HCT116 (cell line): ENCODE measurements around the gene CACNA1A.

Experiments
- ELF1 ChIP-seq: IDR thresholded peaks from 2 replicates; pipeline ENCODE4 v1.6.1; 2012; ENCODE audit warnings: low read depth, borderline replicate concordance
- EZH2 ChIP-seq: fragments of 200-600 bp; sonication (generic); IDR thresholded peaks from 2 replicates; pipeline ENCODE4 v1.6.1; 2017; ENCODE audit warnings: antibody characterized with exemption, mixed run types
- EZH2phosphoT487 ChIP-seq: fragments of 200-600 bp; IDR thresholded peaks from 2 replicates; pipeline ENCODE4 v1.6.1; 2018; ENCODE audit warnings: antibody characterized with exemption, borderline replicate concordance
- JUND ChIP-seq: IDR thresholded peaks from 2 replicates; pipeline ENCODE4 v1.6.1; 2012
- POLR2A ChIP-seq: IDR thresholded peaks from 2 replicates; pipeline ENCODE4 v1.7.0; 2011; ENCODE audit warnings: borderline replicate concordance; ENCODE audit not compliant: insufficient read depth, insufficient read length; ENCODE audit errors: extremely low read depth
- POLR2AphosphoS5 ChIP-seq: IDR thresholded peaks from 2 replicates; pipeline ENCODE4 v1.6.1; 2011; ENCODE audit warnings: mild to moderate bottlenecking, low read depth, low read length, moderate library complexity
- RAD21 ChIP-seq: IDR thresholded peaks from 2 replicates; pipeline ENCODE4 v1.6.1; 2012; ENCODE audit warnings: low read depth, mild to moderate bottlenecking
- SIN3A ChIP-seq: IDR thresholded peaks from 2 replicates; pipeline ENCODE4 v1.6.1; 2012; ENCODE audit warnings: low read depth
- SP1 ChIP-seq: IDR thresholded peaks from 2 replicates; pipeline ENCODE4 v1.6.1; 2012; ENCODE audit warnings: low read depth
- YY1 ChIP-seq: IDR thresholded peaks from 2 replicates; pipeline ENCODE4 v1.6.1; 2011; ENCODE audit warnings: low read length, low read depth, moderate library complexity, mild to moderate bottlenecking; ENCODE audit not compliant: insufficient replicate concordance; ENCODE audit errors: extremely low read depth
- ZFX ChIP-seq: fragments of 450-650 bp; IDR thresholded peaks from 2 replicates; pipeline ENCODE4 v1.6.1; 2017
- TF ChIP-seq, protein P1 (sequence below), 3 experiments: fragments of 200-600 bp in 1 of 3; sonication (generic) in 1 of 3; IDR thresholded peaks in 2 of 3; conservative IDR thresholded peaks in 1 of 3; 2 replicates each; pipeline ENCODE4 v1.5.1; 2012 to 2017; ENCODE audit warnings: low read depth in 2 of 3, low read length in 2 of 3, antibody characterized with exemption in 1 of 3, borderline replicate concordance in 1 of 3, control low read depth in 1 of 3, mild to moderate bottlenecking in 1 of 3, mixed read lengths in 1 of 3, mixed run types in 1 of 3, moderate library complexity in 1 of 3; ENCODE audit not compliant: insufficient read depth in 1 of 3
- TF ChIP-seq, protein P2 (sequence below): IDR thresholded peaks from 2 replicates; pipeline ENCODE4 v1.6.1; 2012; ENCODE audit warnings: low read depth
- TF ChIP-seq, protein P3 (sequence below): IDR thresholded peaks from 2 replicates; pipeline ENCODE4 v1.6.1; 2012

DNA sequence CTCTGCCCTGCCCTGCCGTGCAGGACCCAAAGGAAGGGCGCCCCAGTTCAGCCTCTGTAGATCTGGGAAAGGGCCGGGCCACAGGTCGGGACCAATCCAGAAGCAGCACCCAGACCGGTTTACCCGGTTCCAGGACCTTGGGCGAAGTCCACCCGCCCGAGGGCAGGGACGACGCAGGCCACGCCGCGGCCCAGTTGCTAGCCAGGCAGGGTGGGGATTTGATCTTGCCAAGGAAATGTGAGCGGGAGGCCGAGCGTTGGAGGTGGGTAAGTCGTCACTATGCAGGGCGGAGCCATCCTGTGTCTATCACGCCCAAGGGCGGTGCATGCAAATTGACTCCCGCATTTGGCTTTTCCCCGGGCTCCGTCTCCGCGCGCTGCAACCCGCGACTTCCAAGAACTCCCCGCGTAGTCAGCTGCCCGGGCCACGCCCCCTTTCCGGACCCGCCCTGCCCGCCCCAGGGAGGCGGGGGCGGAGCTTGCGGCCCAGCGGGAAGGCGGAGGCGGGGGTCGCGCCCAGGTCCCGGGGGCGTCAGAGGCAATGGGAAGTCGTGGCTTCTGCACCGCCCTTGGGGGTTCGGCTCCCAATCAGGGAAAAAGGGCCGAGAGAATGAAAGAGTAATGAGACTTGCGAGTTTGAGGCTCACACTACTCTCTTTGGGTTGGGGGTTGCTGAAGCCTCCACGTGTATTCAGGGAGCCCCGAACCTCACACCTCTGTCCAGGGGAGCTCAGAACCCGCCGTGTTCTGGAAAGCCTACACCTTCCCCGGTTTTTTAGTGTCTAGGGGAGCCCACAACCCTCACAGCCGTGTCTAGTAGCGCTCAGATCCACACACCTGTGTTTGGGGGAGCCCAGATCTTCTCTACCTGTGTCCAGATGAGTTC, 343.3 kb downstream of the CACNA1A start:
- peak; percentile 42 for TF ChIP-seq POLR2A
- TF ChIP-seq, protein P1, sequence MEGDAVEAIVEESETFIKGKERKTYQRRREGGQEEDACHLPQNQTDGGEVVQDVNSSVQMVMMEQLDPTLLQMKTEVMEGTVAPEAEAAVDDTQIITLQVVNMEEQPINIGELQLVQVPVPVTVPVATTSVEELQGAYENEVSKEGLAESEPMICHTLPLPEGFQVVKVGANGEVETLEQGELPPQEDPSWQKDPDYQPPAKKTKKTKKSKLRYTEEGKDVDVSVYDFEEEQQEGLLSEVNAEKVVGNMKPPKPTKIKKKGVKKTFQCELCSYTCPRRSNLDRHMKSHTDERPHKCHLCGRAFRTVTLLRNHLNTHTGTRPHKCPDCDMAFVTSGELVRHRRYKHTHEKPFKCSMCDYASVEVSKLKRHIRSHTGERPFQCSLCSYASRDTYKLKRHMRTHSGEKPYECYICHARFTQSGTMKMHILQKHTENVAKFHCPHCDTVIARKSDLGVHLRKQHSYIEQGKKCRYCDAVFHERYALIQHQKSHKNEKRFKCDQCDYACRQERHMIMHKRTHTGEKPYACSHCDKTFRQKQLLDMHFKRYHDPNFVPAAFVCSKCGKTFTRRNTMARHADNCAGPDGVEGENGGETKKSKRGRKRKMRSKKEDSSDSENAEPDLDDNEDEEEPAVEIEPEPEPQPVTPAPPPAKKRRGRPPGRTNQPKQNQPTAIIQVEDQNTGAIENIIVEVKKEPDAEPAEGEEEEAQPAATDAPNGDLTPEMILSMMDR (IDR thresholded peaks at IDR 0.05 in 2 of 3, conservative IDR thresholded peaks at IDR 0.05 in 1 of 3; ENCODE audit: borderline replicate concordance in 1 of 3, insufficient read depth in 1 of 3, low read depth in 2 of 3, low read length in 2 of 3): no peak
- no peak for TF ChIP-seq ZFX
- TF ChIP-seq YY1: peak; percentile 69
- no peak for TF ChIP-seq EZH2
- TF ChIP-seq, protein P2, sequence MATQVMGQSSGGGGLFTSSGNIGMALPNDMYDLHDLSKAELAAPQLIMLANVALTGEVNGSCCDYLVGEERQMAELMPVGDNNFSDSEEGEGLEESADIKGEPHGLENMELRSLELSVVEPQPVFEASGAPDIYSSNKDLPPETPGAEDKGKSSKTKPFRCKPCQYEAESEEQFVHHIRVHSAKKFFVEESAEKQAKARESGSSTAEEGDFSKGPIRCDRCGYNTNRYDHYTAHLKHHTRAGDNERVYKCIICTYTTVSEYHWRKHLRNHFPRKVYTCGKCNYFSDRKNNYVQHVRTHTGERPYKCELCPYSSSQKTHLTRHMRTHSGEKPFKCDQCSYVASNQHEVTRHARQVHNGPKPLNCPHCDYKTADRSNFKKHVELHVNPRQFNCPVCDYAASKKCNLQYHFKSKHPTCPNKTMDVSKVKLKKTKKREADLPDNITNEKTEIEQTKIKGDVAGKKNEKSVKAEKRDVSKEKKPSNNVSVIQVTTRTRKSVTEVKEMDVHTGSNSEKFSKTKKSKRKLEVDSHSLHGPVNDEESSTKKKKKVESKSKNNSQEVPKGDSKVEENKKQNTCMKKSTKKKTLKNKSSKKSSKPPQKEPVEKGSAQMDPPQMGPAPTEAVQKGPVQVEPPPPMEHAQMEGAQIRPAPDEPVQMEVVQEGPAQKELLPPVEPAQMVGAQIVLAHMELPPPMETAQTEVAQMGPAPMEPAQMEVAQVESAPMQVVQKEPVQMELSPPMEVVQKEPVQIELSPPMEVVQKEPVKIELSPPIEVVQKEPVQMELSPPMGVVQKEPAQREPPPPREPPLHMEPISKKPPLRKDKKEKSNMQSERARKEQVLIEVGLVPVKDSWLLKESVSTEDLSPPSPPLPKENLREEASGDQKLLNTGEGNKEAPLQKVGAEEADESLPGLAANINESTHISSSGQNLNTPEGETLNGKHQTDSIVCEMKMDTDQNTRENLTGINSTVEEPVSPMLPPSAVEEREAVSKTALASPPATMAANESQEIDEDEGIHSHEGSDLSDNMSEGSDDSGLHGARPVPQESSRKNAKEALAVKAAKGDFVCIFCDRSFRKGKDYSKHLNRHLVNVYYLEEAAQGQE: no peak
- TF ChIP-seq EZH2phosphoT487: no peak
- TF ChIP-seq, protein P3, sequence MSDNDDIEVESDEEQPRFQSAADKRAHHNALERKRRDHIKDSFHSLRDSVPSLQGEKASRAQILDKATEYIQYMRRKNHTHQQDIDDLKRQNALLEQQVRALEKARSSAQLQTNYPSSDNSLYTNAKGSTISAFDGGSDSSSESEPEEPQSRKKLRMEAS: no peak
- no peak for TF ChIP-seq JUND
- no peak for TF ChIP-seq SP1
- no peak for TF ChIP-seq RAD21
- TF ChIP-seq POLR2AphosphoS5: peak; percentile 93
- TF ChIP-seq SIN3A: no peak
- no peak for TF ChIP-seq ELF1
